ENCODE data around the gene PEX26.
"Not testable (repeated sequence)": the region's sequence is repeated elsewhere in the genome, so short reads cannot be mapped to it uniquely, and the experiment has no call there.

PEX26 gene

DNA sequence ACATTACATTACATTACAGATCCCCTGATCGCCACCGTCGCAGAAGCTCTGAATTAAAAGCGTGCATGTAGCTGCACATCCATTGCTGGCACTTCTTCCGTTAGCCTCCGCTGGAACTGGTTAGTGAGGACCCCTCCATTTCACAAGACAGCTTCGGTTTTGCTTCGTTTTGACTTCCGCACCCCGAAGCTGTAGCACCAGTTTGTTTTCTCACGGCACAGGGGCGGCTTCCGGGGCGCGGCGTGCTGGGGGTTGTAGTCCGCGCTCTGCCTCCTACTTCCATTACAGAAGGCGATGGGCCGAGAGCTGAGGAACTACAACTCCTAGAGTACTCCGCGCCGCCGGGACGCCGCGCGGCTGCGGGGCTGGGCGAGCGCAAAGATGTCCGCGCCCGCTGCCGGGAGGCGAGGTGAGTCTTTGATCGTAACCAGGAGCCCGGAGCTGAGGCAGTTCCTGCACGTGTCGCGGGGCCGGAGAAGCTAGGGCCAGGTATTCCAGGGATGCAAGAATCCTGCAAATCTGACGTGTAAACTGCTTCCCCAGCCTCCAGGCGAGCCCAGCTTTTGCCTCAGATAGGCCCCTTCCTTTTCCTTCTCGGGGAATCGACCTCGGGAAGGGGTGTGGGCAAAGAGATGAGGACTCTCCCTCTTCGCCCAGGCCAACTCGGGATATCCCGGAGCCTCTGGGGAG lies at the start of gene PEX26:
Gene PEX26, plus strand, starts transcription at position 352 of the 690 bp plus-strand sequence. CDS start 387 bp downstream, outside the sequence.
- peak; percentile 91 for DNase-seq

DNA sequence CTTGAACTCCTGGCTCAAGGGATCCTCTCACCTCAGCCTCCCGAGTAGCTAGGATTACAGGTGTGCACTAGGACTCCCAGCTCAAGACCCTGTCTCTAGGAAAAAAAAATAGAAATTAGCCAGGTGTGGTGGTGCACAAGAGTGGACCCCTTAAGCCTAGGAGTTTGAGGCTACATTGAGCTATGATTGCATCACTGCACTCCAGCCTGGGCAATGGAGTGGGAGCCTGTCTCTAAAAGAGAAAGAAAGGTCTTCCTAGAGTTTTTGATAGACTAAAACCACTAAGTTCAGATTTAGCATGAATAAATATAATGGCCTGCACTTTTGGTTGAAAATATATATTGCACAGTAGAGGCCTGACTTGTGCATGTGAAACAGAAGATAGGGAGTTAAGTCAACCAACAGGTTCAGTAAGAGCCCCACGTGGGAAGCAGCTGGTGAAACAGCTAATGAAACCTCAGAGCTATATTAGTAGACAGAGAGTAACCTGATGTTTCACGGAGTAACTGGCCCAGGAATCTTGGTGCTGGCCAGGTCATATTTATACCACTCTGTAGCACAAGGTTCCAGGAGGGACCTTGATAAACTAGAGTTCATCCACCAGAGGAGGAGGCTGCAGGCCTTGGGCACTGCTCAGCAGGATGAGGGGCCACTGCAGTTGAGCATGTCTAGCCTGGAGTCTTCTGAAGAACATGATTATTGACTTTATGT lies 48.8 kb upstream of the PEX26 start:
- DNase-seq, result no peak

DNA sequence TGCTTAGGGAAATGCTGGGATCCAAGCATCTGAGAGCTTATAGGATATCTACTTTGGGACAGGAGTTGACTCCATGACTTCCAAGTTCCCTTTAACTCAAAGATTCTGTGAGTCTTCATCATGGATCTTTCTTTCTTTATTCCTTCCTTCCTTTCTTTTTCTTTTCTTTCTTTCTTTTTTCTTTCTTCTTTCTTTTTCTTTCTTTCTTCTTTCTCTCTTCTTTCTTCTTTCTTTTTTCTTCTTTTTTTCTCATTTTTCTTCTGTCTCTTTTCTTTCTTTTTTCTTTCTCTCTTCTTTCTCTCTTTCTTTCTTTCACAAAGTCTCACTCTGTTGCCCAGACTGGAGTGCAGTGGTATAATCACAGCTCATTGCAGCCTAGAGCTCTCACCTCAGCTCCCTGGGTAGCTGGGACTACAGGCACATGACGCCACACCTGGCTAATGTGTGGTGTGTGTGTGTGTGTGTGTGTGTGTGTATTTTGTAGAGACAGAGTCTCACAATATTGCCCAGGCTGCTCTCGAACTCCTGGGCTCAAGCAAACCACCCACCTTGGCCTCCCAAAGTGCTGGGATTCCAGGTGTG lies 48.0 kb upstream of the PEX26 start:
- DNase-seq, result no peak

DNA sequence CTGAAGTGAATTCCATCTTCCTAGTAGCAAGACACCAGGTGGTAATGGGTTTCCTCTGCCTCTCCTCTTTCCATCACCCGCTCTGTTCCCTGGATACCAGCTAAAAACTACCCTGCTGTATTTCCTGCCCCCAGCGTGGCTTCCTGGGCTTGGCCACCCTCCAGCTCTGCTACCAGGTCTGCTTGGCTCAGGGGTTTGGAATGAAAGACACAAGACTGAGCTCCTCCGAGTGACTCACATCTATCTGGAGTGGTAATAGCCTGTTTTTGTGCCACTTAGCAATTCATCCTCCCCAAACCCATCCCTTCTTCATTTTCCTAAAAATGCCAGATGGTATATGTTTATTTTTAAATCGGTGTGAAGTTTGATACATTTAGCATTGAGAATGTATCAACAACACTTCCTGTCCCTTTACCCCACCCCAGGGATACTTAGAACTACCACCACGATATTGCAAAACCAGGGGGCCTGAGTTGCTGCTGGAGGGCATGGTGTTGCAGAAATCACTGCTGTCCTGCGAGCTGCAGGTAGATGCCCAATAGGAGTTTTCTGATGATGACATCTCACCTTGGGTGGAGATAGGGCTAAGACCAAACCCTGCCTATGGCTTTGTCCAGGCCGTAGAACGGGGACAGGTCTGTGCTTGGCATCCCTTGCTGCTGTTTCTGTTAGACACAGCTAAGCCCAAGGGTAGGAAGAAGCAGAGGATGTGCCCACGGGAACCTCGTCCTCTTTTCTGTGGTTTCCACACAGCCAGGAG lies 45.9 kb upstream of the PEX26 start:
- no peak for DNase-seq

DNA sequence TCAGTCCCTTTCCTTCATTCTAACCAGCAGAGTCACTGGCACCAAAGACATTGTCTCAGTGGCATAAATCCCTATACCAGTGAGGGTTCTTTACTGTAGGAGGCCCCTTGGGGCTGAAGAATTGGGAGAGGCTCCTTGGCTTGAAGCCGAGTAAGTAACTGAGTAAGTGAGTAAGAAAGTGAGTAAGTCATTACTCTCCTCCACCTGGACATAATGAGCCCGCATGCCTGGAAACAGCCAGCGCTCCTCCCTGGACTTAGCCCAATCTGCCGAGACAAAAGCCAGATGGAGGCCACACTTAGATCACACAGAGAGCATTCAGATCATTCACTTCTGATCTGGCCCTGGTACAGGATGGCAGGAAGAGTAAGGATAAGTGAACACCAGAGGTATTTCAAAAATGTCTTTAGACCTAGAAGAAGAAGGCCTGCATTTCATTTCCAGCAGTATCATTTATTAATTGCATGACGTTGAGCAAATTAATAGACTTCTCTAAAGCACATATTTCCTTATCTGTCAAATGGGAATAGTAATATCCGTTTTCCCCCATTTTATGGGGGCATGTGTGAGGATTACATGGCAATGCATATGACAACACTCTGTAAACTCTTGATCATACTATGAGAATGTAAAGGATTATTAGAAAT lies 45.2 kb upstream of the PEX26 start:
- DNase-seq, result no peak

DNA sequence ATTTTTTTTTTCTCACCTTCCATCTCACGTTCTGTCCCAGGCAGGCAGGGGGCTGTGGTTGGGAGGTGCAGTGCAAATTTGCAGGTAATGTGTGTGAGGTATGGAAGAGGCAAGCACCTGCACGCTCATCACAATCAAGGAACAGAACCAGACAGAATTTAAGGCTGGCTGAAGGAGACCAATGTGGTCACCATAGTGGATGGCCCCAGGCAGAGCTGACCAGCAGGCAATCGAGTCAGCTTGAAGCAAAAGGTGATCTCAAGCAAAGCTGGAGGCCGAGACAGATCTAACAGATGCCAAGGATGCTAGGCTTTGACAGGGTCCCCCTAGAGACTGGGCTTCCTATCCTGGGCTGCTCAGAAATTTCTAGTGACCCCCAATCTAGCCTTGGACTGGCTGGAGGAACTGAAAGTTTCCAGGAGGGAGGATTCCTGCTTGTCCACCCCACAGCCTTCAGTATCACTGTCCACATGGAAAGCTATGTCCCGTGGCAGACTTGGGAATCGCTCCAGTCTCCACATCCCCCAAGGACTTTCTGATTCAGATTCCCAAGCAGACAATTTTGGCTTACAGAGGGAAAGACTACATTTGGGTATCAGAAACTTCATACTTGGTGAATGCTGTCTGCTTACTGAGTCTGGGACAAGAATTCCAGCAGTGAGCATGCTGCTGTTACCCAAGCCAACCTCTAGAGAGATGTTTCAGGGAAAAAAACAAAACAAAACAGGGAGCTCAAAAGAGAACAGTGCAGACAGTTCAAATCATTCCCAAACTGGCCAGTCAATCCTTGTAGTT lies 44.4 kb upstream of the PEX26 start:
- no peak for DNase-seq

DNA sequence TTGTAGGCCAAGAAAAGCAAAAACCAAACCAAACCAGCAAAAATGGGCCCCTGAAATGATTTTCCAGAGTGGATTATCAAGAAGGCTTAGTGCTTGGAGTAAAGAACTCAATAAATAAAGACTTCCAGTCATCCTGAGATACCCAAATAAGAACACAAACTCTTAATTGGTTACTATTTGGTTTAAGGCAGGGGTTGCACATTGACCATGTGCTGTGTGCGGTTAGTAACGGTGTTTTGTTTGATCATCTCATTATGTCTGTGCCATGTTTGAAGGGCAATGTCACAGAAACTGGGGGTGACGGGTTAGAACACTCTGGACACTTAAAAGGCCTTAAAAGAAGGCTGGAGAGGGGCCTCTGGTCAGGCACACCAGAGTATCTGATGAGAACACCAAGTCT lies 43.7 kb upstream of the PEX26 start:
- DNase-seq, result no peak

DNA sequence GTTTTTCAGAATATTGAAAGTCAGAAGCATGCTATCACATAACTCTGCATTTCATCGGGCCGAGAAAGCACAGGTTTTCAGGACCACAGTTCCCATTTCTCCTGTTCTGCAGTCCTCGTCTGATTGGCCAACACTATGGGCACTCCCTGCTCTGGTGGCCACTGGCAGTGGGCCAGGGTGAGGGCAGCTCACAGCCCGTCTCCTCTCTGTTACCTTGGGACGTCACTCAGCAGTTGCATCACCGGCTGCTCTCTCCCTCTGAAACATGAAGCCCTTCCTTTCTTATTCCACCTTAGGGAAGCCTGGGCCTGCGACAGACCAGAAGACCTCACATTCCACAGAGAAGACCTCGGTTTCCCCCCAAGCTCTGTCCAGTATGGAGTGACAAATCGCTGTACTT lies 42.0 kb upstream of the PEX26 start:
- DNase-seq, result no peak

DNA sequence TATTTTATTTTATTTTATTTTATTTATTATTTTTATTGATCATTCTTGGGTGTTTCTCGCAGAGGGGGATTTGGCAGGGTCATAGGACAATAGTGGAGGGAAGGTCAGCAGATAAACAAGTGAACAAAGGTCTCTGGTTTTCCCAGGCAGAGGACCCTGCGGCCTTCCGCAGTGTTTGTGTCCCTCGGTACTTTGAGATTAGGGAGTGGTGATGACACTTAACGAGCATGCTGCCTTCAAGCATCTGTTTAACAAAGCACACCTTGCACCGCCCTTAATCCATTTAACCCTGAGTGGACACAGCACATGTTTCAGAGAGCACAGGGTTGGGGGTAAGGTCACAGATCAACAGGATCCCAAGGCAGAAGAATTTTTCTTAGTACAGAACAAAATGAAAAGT lies 36.9 kb upstream of the PEX26 start:
- not testable (repeated sequence) for DNase-seq

DNA sequence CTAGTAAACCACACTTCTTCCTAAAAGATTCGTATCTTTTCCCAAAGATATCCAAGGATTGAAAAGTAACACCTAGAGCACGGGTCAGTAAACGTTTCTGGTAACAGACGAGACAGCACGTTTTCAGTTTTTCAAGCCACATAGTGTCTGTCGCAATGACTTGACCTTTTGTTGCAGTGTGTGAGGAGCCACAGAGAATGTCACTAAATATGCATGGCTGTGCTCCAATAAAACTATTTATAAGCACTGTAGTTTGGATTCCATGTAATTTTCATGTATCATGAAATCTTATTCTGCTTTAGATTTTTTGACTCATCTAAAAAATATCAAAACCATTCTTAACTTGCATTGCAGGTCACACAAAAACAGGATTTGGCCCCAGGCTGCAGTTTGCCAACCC lies 35.1 kb upstream of the PEX26 start:
- DNase-seq, result no peak

DNA sequence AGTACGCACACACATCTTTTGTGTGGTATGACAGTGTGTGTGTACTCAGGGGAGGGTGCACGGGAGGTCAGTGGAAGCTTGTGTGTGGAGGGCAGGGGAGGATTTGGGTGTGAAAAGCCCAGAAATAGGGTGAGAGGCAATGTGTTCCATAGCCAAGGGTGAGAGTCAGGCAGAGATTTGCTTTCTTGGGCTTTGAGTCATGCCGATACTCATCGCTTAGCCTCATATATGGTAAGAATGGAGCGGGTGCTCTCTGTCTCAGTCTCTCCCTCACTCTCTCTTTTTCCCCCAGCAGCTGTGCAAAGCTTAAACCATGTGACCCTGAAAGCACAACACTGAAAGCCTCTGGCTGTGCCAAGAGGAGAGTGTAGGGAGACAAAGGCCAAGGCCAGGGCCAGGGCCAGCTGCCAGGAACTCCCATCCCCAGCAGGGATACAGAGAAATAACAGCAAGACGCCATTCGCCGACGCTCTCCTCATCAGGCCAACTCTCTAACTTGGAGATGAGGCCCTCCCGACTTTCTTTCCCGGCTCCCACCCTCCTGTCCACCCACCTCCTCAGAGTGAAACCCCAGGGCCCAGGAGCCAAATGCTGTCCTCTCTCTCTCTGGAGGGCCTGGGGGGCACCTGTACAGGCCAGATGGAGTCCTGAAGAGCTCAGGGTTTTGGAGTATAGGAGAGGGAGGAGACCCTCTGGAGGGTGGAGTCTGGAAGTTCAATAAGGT lies 33.1 kb upstream of the PEX26 start:
- no peak for DNase-seq

DNA sequence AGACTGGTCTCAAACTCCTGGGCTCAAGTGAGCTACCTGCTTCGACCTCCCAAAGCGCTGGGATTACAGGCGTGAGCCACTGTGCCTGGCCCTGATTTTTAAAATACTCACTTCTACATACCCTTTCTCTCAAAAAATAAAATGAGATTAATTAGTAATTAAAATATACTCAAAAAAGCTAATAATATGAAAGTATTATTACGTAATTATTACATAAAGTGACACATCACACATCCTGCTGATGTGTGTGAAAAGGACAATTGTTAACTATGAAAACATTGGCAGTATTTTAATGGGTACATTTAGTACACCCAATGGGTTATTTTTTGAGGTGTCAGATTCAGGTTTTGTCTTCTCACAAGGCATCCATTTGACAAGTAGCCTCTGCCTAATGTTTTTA lies 32.0 kb upstream of the PEX26 start:
- no peak for DNase-seq

DNA sequence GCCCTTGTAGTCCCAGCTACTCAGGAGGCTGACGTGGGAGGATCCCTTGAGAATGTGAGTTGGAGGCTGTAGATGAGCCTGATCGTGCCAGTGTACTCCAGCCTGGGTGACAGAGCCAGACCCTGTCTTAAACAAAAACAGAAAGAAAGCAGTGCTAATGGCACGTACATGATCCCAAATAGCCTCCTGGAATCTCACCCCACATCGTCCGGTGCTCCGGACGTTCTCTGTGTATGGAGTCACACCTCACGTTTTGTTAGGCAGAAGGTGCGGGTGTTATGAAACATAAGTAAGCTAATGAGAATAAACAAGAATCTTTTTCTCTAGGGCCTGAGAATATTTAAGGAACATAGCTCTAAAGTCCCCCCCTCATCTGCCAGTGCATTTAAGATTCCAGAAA lies 29.7 kb upstream of the PEX26 start:
- DNase-seq, result no peak

DNA sequence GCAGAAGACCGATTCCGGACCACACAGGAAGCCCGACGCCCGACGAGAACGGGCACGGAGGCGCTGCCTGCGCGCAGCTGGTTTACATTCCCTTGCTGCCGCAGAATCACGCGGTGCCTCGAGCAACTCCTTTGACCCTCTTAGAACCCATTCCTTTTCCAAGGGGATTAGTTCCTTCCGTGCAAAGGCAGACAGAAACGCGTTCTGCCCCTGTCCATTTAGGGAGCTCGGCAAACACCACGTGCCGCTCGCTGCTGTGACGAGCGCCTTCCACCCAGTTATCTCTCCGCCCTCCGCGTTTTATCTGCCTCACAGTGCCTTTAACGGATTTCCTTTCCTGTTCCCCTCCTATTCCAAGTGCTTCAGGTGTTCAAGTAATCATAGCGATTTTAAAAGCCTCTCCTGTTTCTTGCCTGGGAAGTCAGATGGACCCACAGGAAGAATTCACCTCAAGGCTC lies 29.3 kb upstream of the PEX26 start:
- DNase-seq, result no peak

DNA sequence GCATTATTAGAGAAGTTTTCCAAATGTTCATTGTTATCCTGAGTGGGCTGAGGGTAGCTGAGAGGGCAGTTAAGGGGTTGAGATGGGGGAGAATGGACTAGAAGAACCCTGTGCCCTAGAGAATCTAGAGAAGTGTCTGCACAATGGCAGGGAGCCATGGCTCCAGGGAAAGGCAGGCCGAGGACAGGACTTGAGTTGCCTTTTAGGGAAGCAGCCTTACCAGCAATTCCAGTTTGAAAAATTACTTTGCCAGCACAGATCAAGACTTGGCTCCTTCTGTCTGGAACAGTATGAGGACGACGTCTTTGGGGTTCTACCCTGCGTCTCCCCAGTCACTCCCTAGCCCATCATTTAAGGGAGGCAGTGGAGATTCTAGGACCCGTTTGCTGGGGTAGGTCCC lies 27.7 kb upstream of the PEX26 start:
- DNase-seq, result no peak

DNA sequence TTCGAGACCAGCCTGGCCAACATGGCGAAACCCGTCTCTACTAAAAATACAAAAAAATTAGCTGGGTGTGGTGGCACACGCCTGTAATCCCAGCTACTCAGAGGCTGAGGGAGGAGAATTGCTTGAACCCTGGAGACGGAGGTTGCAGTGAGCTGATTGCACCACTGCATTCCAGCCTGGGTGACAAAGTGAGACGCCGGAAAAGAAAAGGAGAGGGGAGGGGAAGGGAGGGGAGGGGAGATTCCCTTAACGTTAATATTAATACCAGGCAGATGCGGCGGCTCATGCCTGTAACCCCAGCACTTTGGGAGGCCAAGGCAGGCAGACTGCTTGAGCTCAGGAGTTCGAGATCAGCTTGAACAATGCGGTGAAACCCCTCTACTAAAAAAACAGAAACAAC lies 26.7 kb upstream of the PEX26 start:
- DNase-seq, result not testable (repeated sequence)

DNA sequence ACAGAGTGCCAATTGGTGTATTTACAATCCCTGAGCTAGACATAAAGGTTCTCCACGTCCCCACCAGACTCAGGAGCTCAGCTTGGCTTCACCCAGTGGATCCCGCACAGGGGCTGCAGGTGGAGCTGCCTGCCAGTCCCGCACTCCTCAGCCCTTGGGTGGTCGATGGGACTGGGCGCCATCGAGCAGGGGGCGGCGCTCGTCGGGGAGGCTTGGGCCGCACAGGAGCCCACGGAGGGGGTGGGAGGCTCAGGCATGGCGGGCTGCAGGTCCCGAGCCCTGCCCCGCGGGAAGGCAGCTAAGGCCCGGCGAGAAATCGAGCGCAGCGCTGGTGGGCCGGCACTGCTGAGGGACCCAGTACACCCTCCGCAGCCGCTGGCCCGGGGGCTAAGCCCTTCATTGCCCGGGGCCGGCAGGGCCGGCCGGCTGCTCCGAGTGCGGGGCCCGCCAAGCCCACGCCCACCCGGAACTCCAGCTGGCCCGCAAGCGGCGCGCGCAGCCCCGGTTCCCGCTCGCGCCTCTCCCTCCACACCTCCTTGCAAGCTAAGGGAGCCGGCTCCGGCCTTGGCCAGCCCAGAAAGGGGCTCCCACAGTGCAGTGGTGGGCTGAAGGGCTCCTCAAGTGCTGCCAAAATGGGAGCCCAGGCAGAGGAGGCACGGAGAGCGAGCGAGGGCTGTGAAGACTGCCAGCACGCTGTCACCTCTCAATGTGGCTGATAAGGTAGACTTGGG lies 24.4 kb upstream of the PEX26 start:
- not testable (repeated sequence) for DNase-seq

DNA sequence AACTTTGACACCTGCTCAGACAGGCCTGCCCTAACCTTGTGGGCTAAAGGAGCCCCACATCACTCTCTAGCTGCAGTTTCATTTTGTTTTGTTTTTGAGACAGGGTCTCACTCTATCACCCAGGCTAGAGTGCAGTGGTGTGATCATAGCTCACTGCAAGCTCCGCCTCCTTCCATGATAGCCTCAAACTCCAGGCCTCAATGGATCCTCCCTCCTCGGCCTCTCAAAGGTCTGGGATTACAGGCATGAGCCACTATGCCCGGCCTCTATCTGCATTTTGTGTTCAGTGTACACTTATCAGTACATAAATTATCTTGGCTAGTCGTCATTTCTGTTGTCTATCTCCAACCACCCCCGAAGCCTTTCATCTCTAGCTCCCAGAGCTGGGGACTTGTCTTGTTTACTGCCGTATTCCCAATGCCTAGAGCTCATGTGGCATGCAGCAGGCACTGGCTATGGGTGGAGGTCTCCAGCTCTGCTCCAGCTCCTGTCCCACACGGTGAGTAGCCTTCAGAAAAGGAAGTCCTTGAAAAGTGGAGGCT lies 22.1 kb upstream of the PEX26 start:
- DNase-seq, result no peak

DNA sequence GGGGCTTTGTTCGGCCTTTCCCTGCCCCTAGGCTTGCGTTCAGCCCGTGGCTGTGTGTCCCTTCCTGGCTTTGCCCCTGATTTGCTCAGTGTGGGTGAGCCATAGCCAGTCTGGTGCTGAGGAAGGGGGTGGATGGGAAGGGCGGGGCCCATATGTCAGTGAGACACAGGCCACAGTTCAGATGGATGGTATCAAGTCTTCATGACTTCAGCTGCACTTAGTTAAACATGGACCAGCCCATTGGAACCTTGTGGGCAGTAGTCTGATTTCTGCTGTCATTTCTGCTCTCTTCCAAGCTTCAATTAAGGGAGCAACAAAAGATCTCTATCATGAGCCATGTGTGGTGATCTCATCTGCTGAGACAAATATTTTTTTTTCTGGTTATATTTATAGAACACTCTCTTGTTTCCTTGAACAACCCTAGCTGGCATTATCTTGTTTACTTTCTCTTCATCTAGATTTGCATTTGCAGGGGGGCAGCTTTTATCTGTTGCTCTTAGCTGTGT lies 21.6 kb upstream of the PEX26 start:
- no peak for DNase-seq

DNA sequence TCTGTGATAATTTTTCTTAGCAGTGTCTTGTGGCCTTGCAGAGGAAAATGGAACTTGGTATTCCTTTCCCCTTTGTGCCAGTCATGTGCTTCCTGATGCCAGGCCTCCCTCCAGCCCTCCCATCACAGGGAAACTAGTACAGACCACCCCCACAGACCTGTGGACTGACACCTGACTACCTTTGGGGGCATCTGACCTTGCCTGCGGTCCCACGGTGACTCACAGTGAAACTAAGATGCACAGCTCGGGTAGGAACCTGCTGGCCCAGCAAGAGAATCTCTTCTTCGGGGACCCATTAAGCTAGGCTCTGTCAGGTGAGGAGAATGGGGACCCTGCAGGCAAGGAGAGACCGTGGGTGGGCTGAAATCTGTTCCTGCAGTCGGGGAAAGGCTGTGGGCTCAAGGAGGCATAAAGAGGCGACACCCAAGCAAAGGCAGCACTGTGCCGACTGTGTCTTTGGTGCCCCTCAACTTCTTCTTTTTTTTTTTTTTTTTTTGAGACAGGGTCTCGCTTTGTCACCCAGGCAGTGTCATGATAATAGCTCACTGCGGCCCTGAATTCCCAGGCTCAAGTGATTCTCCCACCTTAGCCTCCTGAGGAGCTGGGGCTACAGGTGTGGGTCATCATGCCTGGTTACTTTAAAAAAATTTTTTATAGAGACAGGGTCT lies 20.8 kb upstream of the PEX26 start:
- DNase-seq, result no peak
